Measurements from ENCODE around the gene IL1RAP.

IL1RAP gene

DNA sequence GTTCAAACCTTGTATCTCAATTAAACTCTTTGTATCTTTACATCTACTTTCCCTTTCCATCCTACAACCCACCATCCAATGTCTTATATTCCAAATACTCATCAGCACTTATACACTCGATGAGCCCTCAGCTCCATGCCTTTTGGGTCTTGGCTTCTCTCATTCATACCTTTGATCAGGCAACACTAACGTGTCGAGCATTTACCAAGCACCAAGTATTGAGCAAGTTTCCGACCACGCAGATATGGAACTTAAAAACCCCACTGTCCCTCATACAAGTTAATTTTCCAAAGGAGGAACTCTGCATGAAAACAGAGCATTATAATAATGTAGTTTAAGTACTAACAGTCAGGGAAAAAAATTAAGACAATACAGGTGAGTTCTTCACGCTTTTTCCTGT, 102.8 kb downstream of the IL1RAP start:
- no peak for DNase-seq

DNA sequence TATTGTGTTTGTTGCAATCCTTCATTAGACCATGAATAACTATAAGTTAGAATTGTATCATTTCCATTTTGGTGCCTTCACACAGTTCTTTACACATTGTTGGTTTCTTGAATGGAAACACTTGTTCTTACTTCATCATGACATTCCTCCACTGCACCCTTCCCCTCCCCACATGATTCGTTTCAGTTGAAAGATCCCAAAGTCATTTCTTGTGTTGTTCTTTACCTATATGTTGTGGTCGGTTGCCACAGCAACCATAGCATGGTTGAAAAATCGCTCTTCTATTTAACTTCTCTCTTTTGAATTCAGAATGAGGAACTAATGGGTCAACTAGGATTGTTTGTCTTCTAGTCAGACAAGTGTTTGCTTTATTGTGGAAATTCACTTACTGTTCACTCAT, 103.3 kb downstream of the IL1RAP start:
- no peak for DNase-seq

DNA sequence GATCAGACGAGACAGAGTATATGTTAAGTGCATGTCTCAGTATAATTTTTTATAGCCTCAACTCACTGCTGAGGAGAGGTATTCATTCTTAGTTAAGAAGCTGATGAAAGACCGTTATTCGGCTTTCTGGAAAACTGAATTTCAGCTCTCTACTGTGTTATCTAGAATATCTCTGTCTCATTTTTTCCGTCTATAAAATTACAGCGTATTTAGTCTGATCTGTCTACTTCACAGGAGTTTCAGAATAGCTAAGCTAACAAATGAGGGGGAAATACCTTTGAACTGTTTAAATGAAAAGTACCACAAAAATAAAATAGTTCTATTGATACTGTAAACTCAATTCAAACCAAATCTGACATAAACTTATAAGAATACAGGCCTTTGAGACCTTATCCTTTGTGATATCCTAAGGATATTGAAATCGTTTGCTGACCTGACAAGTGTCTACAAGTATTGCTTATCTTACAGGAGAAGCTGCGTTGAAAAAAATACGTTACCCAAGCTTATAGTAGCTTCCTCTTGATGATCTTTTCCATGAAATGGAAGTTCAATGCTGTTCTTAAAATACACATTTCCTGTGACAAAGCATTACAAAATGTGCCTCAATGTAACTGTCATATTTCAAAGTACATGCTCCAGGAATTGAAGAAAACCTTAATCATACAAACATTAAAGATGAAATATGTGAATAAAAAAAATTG, 104.6 kb downstream of the IL1RAP start:
- DNase-seq, result no peak

DNA sequence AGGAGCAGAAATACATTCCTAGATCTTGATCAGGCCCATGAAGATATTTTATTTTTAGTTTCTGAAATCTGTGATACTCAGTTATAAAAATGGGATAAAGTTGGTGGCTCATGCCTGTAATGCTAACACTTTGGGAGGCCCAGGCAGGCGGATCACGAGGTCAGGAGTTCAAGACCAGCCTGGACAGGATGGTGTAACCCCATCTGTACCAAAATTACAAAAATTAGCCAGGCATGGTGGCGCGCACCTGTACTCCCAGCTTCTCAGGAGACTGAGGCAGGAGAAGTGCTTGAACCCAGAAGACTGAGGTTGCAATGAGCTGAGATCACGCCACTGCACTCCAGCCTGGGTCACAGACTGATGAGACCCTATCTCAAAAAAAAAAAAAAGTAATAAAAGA, 105.5 kb downstream of the IL1RAP start:
- DNase-seq, result no peak

DNA sequence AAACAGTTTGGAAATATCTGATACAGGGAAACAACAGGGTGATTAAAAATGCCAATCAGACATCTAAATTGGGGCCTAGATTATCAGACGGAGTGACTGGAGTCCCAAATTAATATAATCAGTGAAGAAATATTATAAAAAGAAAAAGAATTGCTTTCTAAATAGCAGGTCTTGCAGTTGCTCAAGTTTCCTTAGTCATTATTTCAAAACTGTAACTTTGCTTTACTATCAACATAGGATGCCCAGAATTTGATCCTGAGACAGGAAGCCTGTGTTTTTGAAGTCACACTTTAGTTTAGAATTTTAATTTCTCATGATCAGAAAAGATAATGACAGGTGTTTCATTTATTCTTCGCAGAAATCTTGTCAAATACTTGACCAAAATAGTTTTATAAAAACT, 105.9 kb downstream of the IL1RAP start:
- no peak for DNase-seq

DNA sequence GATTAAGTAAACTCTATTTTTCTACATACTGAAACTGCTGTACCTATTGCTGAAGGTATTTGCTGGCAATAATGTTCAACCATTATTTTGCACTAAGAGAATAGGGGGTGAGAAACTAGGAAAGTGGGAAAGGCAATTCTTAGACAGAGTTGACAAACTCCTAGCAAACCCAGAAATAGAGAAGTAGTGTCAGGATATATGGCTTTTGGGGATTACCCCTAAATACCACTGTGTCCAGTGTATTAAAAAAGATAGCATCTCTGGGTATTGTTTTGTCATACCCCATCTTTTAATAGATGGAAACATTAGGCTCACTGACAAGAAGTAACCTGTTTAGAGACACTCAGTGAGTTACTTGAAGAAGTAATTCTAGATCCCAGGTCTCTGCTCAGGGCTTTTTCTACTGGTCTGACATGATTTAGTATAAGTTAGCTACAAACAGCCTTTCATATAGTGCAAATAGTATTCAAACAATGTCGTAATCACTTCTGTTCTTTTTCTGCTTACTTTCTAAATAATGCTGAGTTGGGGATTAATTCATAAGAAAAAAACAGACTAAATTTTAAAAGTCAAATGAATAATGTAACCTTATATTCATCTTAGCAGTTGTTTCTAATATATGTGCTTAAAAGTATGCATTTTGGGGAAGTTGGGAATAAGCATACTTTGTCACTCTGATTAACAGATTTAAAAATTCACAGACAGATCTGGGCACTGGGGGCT, 107.2 kb downstream of the IL1RAP start:
- no peak for DNase-seq

DNA sequence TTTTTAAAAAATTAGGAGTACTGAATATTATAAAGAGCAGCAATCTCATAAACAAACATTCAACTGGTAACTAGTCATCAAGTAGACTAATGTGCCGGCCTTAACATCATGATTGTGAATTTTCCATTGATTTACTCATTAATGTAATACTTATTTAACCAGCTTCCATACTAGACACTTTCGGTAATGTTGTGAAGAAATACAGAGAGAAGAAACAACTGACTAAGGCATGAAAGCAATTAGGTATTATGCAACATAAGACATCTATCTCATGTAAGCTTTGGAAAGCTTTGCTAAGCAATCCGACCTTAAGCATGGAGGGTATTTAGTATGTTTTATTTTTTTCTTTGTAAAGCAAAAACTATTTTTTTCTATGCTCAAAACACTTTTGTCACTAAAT, 108.0 kb downstream of the IL1RAP start:
- no peak for DNase-seq

DNA sequence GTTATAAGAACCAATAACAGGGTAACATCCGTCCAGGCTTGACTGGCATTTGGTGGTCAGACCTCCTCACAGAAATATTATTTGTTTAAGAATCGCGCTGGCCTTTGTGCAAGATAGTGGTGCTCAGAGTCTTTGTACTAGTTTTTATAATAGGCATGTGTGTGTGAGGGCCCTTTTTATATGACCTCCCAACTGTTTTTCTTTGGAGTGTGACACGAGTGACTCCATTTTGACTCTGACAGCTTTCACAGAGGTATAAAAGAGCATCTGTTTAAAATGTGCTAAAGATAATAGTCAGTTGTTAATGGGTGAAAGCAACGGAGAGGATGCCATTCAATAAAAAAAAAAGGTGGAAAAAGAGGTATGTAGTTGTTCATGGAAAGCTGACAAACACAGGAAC, 110.4 kb downstream of the IL1RAP start:
- no peak for DNase-seq

DNA sequence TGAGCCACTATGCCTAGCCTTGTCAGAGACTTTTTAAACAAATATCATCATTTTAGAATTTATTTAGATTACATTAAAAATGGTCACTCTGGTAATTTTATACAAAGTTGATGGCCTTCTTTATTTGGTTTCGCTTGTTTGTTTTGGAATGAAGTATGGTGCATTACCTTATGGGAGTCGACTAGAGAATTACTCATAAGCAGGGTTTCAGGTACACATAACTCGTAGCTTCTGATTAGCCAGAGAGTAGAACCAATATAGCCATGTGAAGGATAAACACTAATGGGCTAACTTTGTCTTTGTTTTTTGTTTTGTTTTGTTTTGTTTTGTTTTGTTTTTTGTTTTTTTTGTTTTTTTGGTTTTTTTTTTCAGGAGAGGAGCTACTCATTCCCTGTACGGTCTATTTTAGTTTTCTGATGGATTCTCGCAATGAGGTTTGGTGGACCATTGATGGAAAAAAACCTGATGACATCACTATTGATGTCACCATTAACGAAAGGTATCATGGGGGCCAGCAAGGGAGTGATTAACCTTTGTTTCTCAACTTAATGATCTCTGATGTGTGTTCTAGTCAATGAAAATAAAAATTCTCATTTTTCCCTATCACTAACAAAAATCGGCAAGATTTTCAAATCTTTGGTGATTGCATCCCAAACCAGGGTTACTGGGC, 113.2 kb downstream of the IL1RAP start:
- no peak for DNase-seq

DNA sequence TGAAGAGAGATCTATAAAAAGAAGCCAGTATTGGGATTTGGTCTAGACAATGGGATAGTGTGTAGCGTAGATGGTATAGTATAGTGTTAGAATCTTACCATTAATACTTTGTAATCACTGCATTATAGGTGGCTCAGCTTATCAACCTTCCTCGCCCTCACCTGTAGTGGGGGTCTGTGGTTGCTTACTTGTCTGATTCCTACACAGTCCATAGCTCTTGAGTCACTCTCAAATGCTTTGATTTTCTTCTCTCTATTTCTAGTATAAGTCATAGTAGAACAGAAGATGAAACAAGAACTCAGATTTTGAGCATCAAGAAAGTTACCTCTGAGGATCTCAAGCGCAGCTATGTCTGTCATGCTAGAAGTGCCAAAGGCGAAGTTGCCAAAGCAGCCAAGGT, 115.2 kb downstream of the IL1RAP start:
- no peak for DNase-seq

DNA sequence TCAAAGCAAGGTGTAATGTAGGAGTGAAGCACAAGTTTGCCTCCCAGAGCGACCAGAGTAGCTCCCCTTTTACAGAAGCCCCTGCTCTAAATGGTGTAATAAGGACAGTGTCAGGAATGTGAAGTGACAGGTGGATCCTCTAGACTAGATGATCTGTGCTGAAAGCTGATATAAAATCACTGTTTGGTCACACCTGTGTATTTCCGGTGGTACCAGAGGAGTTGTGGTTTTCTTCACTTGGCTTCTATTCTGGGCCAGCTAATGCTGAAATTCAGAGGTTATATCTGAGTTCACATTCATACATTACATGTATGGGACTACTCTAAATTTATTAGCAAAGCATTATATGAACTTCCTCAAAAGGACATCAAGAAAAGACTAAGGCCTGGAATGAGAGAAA, 117.4 kb downstream of the IL1RAP start:
- DNase-seq, result no peak

DNA sequence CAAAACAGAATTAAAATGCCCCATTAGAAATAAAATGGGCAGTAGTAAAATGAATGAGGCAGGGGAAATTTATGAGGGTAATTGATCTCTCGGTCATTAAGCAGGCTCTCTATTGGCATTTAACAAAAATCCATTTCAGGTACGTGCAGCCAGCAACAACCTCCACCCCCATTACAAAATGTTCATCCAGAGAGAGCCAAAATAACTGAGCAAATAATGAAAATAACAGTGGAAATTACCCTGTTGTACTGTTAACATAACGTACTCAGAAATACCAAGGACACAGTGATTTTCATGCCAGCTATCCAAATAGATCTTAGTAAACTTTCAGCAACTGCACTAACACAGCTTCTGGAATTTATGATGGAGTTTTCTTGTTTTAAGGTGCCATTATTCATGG, 127.7 kb downstream of the IL1RAP start:
- DNase-seq, result no peak

DNA sequence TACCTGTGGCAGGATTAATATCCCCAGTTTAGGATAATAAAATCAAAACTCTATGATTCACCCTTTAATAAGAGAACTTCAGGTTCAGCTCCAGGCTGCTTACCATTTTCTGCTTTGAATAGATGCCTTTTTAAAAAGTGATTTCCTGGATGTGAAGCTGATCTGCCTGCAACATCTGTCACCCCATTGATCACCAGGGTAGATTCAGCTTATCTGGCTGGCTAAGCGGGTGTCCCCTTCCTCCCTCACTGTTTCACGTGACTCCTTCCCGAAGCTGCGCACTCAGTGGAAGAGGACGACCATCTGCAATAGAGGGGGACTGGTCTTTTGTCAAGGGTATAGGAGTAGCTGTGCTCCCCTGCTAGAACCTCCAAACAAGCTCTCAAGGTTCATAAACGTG, 128.1 kb downstream of the IL1RAP start:
- DNase-seq, result no peak

DNA sequence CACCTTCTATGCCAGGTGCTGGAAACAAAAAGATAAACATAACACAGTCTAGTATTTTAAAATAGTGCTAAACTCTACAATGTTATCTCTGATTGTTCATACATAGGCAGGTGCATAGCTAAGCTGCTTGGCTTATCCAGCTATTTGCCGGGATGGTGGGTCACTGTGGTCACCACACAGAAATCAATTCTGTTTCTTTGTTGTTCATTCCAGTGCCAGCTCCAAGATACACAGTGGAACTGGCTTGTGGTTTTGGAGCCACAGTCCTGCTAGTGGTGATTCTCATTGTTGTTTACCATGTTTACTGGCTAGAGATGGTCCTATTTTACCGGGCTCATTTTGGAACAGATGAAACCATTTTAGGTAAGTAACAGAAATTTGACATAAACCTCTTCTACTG, 130.2 kb downstream of the IL1RAP start:
- DNase-seq, result no peak

DNA sequence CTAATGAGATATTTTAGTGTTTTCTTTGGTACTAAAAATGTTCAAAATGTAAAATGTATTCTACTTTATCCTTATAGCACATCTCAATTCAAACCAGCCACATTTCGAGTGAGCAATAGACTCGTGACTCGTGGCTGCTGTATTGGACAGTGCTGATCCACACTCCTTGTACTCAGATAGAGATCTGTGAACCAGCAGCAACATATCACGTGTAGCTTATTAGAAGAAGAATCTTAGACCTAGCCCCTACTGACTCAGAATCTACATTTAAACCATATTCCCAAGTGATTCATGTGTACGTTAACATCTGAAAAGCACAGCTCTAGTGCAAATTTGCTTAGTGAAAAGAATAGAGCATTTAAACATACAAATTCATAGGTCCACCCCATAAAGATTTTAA, 130.9 kb downstream of the IL1RAP start:
- DNase-seq, result no peak

DNA sequence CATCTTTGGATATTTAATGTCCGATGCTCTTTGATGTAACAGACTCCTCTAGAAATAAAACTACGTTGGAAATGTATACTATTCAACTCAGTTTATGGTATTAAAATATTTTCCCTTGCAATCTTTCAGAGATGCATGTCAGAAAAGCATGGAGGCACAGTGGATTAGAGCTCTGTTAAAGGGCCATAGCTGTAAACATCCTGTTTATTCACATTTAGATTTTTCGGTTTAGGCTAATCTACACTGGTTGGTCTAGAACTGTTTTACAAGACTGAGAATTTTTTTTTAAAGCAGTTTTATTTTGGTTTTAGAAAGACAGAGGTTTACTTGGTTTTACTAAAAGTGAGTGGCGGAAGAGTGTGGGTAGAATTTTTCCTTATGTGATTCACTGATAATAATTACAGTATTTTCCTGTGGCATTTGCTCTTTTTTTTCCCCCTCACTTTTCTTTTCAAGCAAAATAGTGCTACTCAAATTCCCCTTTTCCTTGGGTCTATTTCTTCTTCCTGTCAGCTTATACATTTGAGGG, 132.1 kb downstream of the IL1RAP start:
- DNase-seq, result no peak

DNA sequence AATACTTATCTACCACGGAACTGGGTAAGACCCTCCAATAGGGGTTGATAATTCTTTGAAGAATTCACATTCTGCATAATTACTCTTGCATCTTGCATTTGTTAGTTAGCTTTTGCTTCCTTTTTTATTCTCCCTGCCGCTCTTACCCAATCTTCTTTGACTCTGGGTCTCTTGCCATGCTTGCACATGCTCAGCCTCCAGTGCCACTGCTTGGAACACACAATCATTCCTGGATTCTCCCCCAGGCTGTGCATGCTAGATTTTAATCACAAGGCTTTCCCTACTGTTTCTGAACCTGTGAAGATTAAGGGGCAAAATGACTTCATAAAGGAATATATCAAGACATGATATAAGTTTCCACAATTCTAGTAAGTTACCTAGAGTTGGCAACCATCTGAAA, 133.1 kb downstream of the IL1RAP start:
- DNase-seq, result no peak

DNA sequence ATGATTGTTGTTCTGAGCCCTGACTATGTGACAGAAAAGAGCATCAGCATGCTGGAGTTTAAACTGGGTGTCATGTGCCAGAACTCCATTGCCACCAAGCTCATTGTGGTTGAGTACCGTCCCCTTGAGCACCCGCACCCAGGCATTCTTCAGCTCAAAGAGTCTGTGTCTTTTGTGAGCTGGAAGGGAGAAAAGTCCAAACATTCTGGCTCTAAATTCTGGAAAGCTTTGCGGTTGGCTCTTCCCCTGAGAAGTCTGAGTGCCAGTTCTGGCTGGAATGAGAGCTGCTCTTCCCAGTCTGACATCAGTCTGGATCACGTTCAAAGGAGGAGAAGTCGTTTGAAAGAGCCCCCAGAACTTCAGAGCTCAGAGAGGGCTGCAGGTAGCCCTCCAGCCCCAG, 142.0 kb downstream of the IL1RAP start:
- no peak for DNase-seq

DNA sequence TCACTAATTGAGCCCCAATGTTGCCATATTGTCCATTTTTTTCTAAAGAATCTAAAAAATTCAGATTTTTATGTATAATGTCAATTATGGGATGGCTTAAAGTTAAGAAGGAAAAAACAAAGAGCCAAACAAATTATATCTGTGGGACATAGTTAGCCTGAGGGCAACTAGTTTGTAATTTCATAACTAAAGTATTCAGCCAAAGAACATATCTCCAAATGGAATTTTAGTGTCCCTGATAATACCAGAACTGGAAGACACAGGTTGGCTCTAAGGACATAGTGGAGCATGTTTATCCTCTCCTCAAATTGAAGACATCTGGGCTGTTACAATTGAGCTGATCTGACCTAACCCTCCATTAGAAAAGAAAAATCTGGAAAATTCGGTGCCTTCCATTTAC, 144.2 kb downstream of the IL1RAP start:
- DNase-seq, result no peak

DNA sequence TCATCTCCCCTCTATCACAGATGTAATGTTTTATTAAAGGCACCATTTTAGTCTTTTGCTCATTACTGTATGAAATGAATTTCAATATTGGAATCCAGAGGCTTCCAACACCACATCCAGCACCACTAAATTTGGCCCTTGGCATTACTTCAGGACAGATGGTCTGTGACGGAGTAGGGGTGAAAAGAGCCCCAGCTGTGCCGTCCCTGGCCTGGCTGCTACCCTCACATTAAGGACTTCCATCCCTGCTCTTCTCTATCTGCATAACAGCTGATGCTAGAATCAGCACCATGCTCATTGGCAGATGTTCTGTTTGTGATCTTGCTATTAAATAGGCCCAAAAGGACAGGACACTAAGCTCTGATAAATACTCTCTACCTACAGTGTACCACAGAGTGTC, 152.9 kb downstream of the IL1RAP start:
- DNase-seq, result no peak

DNA sequence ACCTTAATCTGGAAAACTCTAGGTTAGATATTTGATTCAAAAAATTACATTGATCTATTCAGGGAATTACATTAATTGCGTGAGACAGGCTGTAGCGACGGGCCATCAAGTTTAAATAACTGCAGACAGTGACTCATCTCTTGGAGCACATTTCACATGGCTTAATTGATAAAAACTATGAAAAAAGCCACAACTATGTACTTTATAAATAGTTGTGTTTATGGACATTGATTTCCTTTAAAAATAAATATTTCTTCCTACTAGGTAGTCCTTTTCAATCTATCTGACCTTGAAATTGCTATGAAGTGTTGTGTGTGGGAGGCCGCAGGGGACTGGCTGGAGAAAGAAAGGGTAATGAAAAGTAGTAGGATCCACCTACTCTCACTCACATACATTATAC, 157.8 kb downstream of the IL1RAP start:
- no peak for DNase-seq

DNA sequence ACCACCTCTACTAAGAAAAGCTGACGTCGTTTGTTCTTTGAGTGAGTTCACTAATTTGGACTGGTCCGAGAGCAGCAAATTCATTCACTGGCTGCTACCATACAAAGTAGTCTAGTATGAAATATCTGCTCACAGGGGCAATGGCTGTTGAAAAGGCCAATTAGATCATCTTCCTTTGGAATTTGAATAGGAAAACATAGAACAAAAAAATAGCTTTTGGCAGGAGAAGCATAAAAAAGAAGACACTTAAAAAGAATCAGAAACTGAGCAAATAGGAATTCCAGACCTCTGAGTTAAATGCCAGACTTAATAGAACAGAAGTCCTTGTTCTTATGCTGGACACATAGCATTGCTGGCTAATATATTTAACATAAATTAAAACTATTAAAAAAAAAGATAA, 159.3 kb downstream of the IL1RAP start:
- no peak for DNase-seq

DNA sequence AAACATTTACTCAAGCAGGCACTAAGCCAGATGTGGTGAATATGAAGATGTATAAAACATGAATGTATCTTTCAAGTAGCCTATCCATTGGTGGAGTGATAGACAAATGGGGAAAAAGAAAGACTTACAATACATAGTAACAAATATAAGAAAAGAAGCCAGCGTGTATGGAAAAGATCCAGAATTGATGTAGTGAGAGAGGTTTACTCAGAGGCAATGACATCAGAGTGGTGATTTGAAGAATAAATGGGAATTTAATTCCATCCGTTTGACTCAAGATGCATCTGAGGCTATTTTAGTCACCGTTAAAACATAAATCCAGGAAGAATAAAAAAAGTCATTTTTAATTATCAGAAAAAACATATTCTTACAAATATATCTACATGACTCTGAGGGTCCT, 162.6 kb downstream of the IL1RAP start:
- no peak for DNase-seq

DNA sequence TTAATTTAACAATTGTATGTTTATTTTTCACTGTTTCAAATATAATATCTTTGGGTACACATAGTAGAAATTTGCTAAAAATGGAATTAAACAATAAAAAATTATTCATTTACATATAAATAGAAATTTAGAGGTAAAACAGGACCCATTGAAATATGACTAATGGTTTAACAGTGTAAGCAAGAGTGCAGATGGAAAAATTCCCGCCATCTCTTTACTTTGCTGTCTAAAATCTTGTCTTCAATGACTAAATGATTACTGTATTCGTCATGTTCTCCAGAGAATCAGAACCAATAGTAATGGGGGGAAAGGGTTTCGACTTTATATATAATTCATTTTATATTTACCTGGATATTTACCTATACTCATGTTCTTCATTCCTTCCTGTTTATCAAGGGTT, 163.1 kb downstream of the IL1RAP start:
- DNase-seq, result no peak
